ENCODE data around the gene RNF14.
A peak's percentile ranks its signal among the peaks of the same experiment; 100 is the strongest.

RNF14 gene

DNA sequence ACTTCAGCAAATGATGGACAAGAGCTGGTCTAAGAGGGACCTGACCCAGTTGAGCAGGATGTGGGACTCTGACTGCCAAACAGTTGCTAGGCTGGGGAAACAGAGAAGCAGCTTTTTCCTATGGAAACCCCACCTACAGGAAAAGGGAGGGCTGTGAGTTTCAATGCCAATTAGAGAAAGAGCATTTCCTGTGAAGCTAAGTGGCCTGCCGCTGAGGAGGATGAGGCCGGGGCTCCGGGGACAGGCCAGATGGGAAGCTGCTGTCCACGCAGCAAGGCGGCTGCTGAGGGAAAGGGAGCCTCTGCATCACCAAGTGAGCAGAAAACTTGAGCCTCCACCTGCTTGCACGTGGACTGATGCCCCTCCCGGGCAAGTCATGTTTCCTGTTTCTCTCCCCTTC lies 10.8 kb upstream of the RNF14 start, which contains the start of gene PCDH12:
TSS of gene PCDH12 (minus strand) at position 90 of the 400 bp plus-strand sequence. CDS start 351 bp downstream, outside the sequence.
- Histone ChIP-seq H3K9me3 (ENCODE audit: control insufficient read depth, insufficient read depth, low read depth, low read length) (no peaks in the 10 kb centered on the region), H3K36me3 (ENCODE audit: control insufficient read depth in 2 of 2, insufficient read depth in 1 of 2, low read length in 2 of 2) (no peaks in the 10 kb centered on the region), H3K4me1 (ENCODE audit: control insufficient read depth, insufficient read depth, low read length) (no peaks in the 10 kb centered on the region), H3K4me3 (ENCODE audit: low read depth, low read length) (no peak within 1 kb of the TSS), H3K27ac (ENCODE audit: extremely low read depth, low read depth, low read length) (no peak within 1 kb of the TSS)
- POLR2A ChIA-PET: interaction anchor here (1.5 kb wide), 1 partner anchor 11 kb away, joined by 5 read pairs; the partner anchor contains the start of gene RNF14
- no peak for TF ChIP-seq ZNF785 (tag by site-specific recombination; IDR thresholded peaks at IDR 0.05)
- TF ChIP-seq ZBTB8A (tag by site-specific recombination; IDR thresholded peaks at IDR 0.05): no peak
- no peak for TF ChIP-seq ZFP3 (tag by site-specific recombination; IDR thresholded peaks at IDR 0.05; ENCODE audit: low read depth)
- no peak for TF ChIP-seq ZNF350 (tag by site-specific recombination; IDR thresholded peaks at IDR 0.05)
- CTCF ChIA-PET: interaction anchor here (0.5 to 6.0 kb wide), 7 partner anchors 10 to 627 kb away, joined by 3 to 158 read pairs (median 3); no protein-coding TSS in a partner anchor

DNA sequence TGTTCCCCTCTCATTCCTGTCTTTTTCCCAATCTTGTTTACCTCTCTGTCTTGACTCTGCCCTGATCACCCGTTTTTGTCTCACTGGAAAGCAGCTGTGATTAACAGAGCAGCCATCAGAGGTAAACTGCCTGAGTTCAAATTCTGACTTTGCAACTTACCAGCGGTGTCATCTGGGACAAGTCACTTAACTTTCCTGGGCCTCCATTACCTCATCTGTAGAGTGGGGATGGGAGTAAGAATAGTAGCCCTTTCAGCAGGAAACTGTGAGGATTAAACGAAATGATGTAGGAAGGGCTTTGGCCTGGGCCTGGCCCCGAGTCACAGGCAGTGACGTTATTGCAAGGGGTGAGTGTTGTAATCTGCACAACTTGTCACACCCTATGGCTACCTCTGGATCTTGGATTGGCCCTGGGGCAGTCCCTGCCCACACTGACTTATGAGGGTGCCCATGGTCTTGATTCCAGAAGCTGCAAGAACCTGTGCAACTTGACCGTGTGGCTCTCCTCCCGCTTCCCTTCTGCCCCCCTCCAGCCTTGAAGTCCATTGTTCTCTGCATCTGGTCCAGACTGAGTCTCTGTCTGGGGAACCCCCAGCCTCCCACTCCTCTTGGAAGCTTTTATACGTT lies 10.2 kb upstream of the RNF14 start:
- Histone ChIP-seq H3K36me3 (ENCODE audit: control insufficient read depth in 2 of 2, insufficient read depth in 1 of 2, low read length in 2 of 2) (no peaks in the 10 kb centered on the region), H3K4me1 (ENCODE audit: control insufficient read depth, insufficient read depth, low read length) (no peaks in the 10 kb centered on the region), H3K27ac (ENCODE audit: extremely low read depth, low read depth, low read length) (no peak overlapping the region), H3K4me3 (ENCODE audit: low read depth, low read length) (no peak overlapping the region), H3K9me3 (ENCODE audit: control insufficient read depth, insufficient read depth, low read depth, low read length) (no peaks in the 10 kb centered on the region)
- POLR2A ChIA-PET: interaction anchor here (1.5 kb wide), 1 partner anchor 10 kb away, joined by 5 read pairs; the partner anchor contains the start of gene RNF14
- CTCF ChIA-PET: interaction anchor here (0.5 to 6.0 kb wide), 10 partner anchors 8 to 751 kb away, joined by 3 to 158 read pairs (median 4); partner anchors contain the start of gene PCDH1
- TF ChIP-seq ZFHX2 (tag by site-specific recombination; conservative IDR thresholded peaks at IDR 0.05) (peak; percentile 51), KLF10 (tag by site-specific recombination; IDR thresholded peaks at IDR 0.05) (no peak)

DNA sequence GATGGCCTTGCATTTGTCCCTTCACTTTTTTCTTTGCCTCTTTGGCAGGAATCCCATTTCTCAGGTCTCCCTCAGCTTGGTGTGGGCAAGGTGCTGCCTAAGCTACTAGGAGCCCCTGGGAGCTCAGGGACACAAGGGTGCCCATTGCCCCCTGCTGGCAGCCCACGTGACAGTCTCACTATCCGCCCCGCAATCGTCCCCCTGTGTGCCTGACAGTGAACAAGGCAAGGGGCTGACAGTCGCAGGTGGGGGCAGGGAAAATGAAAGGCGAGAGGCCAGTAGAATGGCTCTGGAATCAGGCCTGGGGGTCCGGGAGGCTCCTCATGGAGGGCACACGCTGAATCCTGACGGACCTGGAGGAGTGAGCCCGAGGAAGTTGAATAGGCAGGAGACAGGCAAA lies 8.9 kb upstream of the RNF14 start:
- H3K4me1 ChIP-seq (ENCODE audit: control insufficient read depth, insufficient read depth, low read length): no peaks in the 10 kb centered on the region
- no peaks in the 10 kb centered on the region for H3K36me3 ChIP-seq (ENCODE audit: control insufficient read depth in 2 of 2, insufficient read depth in 1 of 2, low read length in 2 of 2)
- H3K9me3 ChIP-seq (ENCODE audit: control insufficient read depth, insufficient read depth, low read depth, low read length): no peaks in the 10 kb centered on the region
- ChIA-PET CTCF (interaction anchor here (0.6 to 6.0 kb wide), 51 partner anchors 9 to 1077 kb away, joined by 3 to 158 read pairs (median 5); partner anchors contain the start of genes ARAP3, DELE1, PCDH1 and RNF14), POLR2A (interaction anchor here (1.5 to 1.7 kb wide), 3 partner anchors 9 to 268 kb away, joined by 4 to 8 read pairs (median 6); partner anchors contain the start of genes DELE1 and RNF14)
- no peak overlapping the region for H3K27ac ChIP-seq (ENCODE audit: extremely low read depth, low read depth, low read length)
- H3K4me3 ChIP-seq (ENCODE audit: low read depth, low read length): no peak overlapping the region
- TF ChIP-seq ZNF223 (tag by site-specific recombination; IDR thresholded peaks at IDR 0.05) (no peak), KLF7 (tag by site-specific recombination; IDR thresholded peaks at IDR 0.05; ENCODE audit: borderline replicate concordance) (no peak), KLF8 (tag by site-specific recombination; IDR thresholded peaks at IDR 0.05) (no peak), KLF9 (tag by site-specific recombination; IDR thresholded peaks at IDR 0.05; ENCODE audit: low read depth) (no peak), ZNF560 (tag by site-specific recombination; IDR thresholded peaks at IDR 0.05; ENCODE audit: borderline replicate concordance) (no peak), ZNF670 (tag by site-specific recombination; IDR thresholded peaks at IDR 0.05; ENCODE audit: low read depth) (no peak), GLI2 (tag by site-specific recombination; IDR thresholded peaks at IDR 0.05; ENCODE audit: borderline replicate concordance, low read depth) (no peak)
- TF ChIP-seq, protein P1, sequence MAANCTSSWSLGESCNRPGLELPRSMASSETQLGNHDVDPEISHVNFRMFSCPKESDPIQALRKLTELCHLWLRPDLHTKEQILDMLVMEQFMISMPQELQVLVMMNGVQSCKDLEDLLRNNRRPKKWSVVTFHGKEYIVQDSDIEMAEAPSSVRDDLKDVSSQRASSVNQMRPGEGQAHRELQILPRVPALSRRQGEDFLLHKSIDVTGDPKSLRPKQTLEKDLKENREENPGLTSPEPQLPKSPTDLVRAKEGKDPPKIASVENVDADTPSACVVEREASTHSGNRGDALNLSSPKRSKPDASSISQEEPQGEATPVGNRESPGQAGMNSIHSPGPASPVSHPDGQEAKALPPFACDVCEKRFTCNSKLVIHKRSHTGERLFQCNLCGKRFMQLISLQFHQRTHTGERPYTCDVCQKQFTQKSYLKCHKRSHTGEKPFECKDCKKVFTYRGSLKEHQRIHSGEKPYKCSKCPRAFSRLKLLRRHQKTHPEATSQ (tag by site-specific recombination; IDR thresholded peaks at IDR 0.05): no peak

All from HEK293 (cell line).